PC-9 (cell line): Measurements from ENCODE around the gene SIM2.

Source experiments
- EZH2 ChIP-seq: fragments of 200-600 bp; sonication (generic); IDR thresholded peaks from 2 replicates; pipeline ENCODE4 v1.8.0; 2017; ENCODE audit warnings: antibody characterized with exemption, low read depth
- TF ChIP-seq, protein P1 (sequence below): fragments of 200-600 bp; sonication (generic); conservative IDR thresholded peaks from 2 replicates; pipeline ENCODE4 v1.6.1; 2017; ENCODE audit warnings: mixed run types, antibody characterized with exemption, mild to moderate bottlenecking, moderate library complexity

DNA sequence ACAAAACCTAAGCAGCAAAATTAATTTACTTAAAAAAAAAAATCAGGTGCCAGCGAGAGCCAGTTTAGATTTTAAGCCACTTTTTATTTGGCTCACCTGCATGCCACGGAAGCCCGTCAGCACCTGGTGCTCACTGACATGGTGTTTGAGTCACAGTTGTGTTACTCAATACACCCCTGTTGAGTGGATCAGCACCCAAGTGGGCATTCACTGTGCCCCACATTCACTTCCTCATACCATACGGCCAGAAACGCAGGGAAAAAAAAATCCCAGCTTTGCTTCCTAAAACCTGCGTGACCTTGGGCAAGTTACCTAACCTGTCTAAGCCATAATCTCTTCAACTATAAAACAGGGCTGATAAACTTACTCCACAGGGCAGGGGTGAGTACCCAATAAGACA, 42.8 kb upstream of the SIM2 start:
- TF ChIP-seq, protein P1, sequence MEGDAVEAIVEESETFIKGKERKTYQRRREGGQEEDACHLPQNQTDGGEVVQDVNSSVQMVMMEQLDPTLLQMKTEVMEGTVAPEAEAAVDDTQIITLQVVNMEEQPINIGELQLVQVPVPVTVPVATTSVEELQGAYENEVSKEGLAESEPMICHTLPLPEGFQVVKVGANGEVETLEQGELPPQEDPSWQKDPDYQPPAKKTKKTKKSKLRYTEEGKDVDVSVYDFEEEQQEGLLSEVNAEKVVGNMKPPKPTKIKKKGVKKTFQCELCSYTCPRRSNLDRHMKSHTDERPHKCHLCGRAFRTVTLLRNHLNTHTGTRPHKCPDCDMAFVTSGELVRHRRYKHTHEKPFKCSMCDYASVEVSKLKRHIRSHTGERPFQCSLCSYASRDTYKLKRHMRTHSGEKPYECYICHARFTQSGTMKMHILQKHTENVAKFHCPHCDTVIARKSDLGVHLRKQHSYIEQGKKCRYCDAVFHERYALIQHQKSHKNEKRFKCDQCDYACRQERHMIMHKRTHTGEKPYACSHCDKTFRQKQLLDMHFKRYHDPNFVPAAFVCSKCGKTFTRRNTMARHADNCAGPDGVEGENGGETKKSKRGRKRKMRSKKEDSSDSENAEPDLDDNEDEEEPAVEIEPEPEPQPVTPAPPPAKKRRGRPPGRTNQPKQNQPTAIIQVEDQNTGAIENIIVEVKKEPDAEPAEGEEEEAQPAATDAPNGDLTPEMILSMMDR = no peak
- TF ChIP-seq EZH2 = no peak
